HG03439 (cell line): Measurements from ENCODE around the gene DCAF17.
"Not testable (repeated sequence)": the region's sequence is repeated elsewhere in the genome, so short reads cannot be mapped to it uniquely, and the experiment has no call there.

Experiments used
- ATAC-seq: cut with Tn5 transposase; IDR thresholded peaks from one replicate; pipeline ENCODE4 v1.9.1; 2021; ENCODE audit warnings: mild to moderate bottlenecking, moderate library complexity; ENCODE audit not compliant: unreplicated experiment

The DCAF17 gene

DNA sequence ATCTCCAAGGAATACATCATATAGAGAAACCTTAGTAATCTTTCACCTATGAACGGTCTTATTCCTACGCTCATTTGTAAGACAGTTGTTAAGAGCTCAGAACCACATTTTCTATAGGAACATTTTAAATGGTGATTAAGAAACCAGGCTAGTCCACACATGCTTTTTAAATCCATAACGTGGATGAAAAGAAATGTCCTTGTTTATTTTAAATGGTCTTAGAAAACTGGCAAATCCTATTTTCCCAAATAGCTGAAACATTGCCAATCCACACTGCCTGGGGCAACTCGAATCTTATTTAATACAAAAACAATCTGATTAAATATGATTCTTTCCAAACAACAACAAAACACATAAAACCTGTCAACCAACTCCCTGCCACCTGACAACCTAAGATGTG, 23.9 kb upstream of the DCAF17 start:
- no peak for ATAC-seq

- no peak for ATAC-seq
Measured at GRCh38 chr2:171410624-171411023, 23.4 kb upstream of the DCAF17 start.

- ATAC-seq, result no peak
Measured at GRCh38 chr2:171411214-171411613, 22.8 kb upstream of the DCAF17 start.

- no peak for ATAC-seq
Measured at GRCh38 chr2:171411791-171412483, 22.1 kb upstream of the DCAF17 start.

DNA sequence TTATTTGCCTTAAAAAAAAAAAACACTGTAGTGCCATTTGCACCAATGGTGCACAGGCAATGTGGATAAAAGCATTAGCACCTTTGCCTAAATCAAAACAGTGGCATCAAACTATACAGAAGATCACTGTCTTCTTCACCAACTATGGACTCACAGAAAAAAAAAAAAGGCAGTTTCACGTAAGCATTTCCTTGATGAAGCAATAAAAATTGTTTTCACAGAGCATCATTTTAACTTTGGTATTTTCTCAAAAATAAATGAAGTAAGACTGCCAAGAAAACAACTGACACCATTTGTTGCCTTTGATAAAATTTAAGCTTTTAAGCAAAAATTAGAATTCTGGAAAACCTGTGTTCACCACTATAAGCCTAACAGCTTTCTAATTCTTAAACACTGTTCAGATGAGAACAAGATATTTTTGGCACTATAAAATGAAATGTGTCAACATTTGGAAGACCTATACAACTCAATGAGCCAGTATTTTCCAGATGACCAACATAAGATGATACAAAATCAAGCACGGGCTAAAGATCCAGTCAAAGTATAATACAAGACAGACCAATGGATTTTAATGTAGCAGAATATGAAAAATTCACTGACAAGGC, 21.4 kb upstream of the DCAF17 start:
- ATAC-seq, result no peak

DNA sequence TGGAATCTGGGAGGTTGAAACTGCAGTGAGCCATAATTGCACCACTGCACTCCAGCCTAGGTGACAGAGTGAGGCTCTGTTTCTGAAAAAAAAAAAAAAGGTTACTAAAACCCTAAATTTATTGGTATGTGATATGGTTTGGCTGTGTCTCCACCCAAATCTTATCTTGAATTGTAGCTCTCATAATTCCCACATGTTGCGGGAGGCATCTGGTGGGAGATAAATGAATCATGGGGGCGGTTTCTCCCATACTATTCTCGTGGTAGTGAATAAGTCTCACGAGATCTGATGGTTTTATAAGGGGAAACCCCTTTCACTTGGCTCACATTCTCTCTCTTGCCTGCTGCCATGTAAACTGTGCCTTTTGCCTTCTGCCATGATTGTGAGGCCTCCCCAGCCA, 19.4 kb upstream of the DCAF17 start:
- not testable (repeated sequence) for ATAC-seq

GRCh38 chr2:171416009-171416926, 17.8 kb upstream of the DCAF17 start:
- peak; percentile 78 for ATAC-seq

GRCh38 chr2:171419333-171419732, 14.7 kb upstream of the DCAF17 start:
- no peak for ATAC-seq

DNA sequence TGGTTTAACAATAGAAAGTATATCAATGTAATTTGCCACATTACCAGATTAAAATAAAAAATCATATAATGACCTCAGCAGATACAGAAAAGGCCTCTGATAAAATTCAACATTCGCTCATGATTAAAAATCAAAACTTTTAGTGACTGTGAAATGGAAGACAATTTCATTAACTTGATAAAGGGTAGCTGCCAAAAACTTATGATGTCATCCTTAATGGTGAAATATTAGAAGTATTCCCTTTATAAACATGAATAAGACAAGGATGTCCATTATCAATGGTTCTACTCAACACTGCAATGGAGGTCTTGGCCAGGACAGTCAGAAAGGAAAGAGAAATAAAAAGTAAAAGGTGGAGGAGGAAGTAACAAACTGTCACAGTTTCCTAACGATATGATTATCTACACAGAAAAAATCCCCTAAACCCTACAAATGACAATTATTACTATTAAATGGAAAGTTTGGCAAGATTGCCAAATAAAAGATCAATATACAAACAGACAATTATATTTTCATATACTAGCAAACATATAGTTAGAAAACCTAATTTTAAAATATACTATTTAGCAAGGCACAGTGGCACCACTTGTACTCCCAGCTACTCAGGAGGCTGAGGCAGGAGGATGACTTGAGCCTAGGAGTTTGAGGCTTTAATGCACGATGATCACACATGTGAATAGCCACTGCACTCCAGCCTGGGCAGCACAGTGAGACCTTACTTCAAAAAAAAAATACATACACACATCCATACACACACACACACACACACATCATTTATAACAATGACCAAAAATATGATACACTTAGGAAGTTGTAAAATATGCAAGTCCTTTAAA, 13.1 kb upstream of the DCAF17 start:
- ATAC-seq, result no peak

- ATAC-seq, result not testable (repeated sequence)
Measured at GRCh38 chr2:171422710-171423495, 11.1 kb upstream of the DCAF17 start.

DNA sequence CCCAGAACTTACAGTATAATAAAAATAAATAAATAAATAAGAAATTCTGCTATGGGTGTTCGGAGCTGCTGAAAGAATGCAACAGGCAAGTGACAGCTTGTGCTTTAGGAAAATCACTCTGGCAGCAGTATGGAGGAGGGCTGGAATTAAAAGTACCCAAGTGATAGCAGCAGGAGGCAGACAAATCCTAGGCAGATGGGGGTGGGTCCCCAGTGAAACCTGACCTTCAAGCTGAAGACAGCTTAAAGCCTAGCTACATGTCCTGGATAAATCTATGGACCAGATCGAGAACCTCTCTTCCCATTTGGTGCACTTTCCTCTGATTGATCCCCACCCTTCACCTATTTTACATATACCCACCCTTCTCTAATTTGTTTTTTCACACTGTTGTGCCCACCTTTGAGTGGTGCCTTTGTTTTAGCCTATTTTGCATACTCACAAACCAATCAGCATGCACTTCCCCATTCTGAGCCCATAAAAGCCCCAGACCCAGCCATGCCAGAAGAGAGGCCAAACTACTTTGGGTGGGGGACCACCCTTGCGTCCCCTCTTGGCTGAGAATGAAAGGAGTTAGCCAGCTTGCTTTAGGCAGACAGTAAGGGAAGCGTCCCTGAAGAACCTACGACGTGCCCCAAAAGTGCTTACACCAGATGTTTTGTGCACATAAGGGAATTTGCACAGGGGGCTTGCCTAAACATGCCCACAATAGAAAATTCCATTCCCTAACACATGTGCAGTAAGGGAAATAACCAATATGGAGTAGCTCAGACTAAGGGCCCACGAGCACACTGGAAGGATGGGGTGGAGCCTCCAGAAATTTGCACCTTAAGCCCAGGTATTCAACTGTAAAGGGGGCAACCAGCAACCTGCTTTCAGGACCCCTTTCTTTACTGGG, 3.3 kb upstream of the DCAF17 start:
- no peak for ATAC-seq

GRCh38 chr2:171431677-171432167, 2.3 kb upstream of the DCAF17 start:
- no peak for ATAC-seq

- ATAC-seq, result no peak
Measured at GRCh38 chr2:171432206-171432968, 1.6 kb upstream of the DCAF17 start.

DNA sequence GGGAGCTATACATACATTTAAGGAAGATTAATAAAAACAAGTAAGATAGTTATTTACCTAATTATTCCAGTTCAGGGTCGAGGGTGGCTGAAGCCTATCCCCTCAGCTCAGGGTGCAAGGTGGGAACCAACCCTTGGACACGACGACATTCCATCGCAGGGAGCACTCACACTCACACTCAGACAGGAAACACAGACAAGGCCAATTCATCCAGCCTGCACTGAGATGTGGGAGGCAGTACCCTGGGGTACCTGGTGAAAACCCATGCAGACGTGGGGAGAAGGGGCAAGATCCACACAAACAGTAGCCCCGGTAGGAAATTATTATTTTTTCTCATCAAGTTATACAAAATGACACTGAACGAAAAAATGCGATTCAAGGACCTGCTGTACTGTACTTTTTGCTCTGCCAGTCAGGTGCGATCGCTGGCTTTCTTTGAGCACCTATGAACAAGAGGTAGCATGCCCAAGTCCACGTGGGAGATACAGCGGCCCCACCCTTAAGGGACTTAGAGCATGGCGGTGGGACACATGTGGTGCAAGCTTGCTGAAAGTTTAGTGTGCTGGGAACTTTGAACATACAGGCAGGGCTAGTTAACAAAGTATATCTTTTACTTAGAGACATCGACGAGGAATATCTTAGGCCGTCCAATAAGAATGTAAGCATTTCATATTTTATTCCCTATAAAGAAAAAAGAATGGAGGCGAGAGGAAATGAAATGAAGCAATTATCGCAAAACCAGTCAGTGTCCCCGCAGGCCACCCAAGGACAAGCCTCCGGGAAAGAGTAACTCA, 860 bp upstream of the DCAF17 start:
- ATAC-seq, result no peak

- no peak for ATAC-seq
Measured at GRCh38 chr2:171433763-171434012, 338 bp upstream of the DCAF17 start, which contains the start of gene METTL8. METTL8 (minus strand) TSS chr2:171433990; CDS start chr2:171392185, 41,805 bp downstream.

DNA sequence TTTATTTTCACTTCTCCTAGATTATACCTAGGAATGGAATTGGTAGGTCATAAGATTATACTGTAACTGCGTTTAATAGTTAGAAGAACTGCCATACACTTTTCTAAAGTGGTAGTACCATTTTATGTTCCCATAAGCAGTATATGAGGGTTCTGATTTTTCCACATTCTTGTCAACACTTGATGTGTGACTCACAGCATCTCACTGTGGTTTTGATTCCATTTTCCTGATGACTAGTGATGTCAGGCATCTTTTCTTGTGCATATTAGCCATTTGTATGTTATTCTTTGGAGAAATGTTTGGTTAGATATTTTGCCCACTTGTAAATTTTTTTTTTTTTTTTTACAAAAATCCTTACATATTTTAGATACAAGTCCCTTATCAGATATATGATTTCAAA, 2.3 kb downstream of the DCAF17 start:
- ATAC-seq, result no peak

DNA sequence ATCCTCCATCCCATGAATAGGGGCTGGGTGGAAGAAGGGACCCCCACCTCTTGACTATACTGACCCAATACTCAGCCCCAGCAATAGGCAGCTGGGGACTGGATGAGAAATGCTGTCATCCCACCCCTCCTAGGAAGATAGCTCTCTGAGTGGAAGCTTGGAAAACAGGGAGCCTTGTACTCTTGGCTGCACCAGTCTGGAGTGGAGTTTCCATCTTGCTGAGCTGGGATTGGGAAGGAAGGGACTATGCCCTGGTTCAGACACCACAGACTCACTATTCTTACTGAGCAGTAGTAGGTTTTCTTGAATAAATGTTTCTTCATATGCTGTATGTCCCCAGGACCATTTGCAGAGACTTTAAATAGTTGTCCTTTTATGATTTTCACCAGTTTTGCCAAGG, 7.4 kb downstream of the DCAF17 start:
- no peak for ATAC-seq

- no peak for ATAC-seq
Measured at GRCh38 chr2:171447675-171448074, 13.6 kb downstream of the DCAF17 start.
